Cerebellar nuclear complex (tissue), 1 donor: ENCODE results near the gene FEN1.
A peak's percentile ranks its signal among the peaks of the same experiment; 100 is the strongest.

Experiments used
- DNase-seq, 2 experiments: peaks; one replicate each; lab custom pipeline; 2025; lab: John Stamatoyannopoulos, UW

The FEN1 gene

GRCh38 chr11:61775606-61776554 lies 16.8 kb upstream of the FEN1 start:
- DNase-seq, result no peak

GRCh38 chr11:61776561-61777075 lies 16.1 kb upstream of the FEN1 start:
- no peak for DNase-seq

GRCh38 chr11:61777234-61778090 lies 15.2 kb upstream of the FEN1 start:
- DNase-seq, result peak in 1 of 2 experiments; percentile 1

DNA sequence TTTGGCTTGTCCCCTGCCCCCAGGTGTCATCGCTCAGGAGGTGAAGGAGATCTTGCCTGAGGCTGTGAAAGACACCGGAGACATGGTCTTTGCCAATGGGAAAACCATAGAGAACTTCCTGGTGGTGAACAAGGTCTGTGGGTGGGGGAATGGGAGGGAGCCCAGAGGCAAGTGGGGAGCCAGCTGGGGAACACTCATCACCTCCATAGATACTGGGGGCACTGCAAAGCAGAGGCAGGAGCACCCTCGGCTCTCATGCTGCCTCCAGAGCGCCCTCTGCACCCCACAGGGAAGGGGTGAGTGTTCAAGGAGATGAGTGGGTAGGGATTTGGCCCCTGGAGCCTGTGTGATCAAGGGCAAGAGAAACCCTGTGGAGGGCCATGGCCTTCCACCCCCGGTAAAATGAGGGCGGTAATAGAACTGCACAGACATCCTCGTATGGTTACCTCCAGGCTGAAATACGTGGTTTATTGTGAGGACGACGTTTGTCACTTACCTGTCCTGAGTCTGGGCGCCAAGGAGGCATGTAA lies 14.3 kb upstream of the FEN1 start:
- no peak for DNase-seq

DNA sequence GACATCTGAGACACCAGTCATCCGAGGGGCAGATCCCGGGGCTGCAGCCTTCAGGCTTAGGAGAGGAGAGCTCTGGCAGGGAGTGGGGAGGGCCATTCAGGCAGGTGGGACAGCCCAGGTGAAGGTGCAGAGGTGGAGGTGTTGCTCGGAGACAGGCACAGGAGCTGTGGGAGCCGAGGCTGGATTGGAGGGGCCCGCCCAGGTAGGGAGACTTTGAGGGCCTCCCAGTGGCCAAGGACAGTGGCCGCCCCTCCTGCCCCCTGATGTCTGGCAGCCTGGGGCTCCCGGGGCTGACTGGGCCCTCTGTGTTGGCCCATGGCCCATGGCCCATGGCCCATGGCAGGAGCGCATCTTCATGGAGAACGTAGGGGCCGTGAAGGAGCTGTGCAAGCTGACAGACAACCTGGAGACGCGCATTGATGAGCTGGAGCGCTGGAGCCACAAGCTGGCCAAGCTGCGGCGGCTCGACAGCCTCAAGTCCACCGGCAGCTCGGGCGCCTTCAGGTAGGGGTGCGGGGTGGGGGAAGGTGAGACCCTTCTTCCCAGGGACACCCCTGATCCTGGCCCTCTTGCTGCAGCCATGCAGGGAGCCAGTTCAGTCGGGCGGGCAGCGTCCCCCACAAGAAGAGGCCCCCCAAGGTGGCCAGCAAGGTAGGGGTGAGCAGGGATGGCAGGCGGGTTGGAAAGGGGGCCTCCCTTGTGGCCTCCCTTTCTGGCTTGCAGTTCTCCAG lies 13.6 kb upstream of the FEN1 start:
- no peak for DNase-seq

DNA sequence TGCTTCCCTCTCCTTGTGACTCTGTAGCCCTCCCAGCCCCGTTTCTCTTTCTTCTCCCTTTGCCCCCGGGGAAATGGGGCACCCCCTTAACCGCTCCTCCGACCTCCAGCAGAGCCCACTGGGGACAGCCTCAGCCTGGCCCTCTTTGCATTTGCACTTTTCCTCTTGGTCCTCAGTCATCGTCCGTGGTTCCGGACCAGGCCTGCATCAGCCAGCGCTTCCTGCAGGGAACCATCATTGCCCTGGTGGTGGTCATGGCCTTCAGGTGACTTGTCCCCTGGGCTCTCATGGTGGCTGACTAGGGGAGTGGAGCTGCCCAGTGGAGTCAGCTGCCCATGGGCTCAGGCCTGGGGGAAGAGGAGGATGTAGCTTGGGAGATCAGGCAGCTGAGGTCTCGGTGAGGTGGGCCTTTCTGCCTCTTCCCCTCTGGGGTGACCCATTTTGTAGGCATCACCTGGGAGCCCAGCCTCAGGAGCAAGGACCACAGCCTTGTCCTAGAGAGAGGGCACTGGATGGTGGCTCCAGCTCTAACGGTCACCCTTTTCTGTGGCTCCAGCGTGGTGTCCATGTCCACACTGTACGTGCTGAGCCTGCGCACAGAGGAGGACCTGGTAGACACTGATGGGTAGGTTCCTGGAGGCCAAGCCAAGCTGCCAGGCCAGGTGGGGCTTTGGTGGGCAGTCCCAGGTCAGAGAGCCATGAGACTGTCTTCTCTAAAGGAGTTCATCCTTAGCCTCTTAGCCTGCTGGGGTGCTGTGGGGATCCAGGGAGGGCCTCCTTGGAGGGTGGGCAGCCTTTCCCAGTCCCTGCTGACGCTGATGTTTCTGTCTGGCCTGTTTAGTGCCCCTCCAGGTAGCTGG lies 12.8 kb upstream of the FEN1 start:
- no peak for DNase-seq

DNA sequence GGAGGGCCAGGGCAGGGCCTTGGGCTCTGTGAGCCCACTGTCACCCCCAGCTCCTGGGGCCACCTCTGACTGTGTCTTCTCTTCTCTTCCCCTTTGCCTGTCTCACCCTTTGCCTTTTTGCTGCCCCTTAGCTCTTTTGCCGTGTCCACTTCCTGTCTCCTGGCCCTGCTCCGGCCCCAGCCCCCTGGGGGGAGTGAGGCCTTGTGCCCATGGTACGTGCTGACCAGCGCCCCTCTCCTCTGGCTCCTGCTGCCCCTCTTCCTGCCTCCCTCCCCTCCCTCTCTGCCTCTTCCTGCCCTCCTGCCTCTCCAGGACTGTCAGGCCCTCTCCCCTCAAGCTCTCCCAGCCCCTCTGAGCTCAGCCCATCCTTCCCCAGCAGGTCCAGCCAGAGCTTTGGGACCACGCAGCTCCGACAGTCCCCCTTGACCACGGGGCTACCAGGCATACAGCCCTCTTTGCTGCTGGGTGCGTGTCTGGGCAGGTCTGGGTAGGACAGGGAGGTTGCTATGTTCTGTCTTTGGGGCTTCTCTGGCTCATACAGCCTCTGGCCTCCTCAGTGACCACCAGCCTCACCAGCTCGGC lies 12.0 kb upstream of the FEN1 start:
- no peak for DNase-seq

DNA sequence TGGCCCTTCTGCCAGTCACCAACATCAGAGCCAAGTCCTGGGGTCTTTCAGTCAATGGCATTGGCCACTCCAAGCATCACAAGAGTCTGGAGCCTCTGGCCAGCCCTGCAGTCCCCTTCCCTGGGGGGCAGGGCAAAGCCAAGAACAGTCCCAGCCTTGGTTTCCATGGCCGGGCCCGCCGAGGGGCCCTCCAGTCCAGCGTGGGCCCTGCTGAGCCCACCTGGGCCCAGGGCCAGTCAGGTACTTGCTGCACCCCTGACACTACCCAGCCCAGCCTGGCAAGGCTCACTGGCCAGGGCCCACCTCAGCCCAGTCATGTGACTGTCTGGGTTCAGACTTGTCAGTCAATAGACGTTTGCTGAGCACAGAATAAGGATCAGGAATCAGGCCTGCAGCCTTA lies 11.1 kb upstream of the FEN1 start:
- no peak for DNase-seq

DNA sequence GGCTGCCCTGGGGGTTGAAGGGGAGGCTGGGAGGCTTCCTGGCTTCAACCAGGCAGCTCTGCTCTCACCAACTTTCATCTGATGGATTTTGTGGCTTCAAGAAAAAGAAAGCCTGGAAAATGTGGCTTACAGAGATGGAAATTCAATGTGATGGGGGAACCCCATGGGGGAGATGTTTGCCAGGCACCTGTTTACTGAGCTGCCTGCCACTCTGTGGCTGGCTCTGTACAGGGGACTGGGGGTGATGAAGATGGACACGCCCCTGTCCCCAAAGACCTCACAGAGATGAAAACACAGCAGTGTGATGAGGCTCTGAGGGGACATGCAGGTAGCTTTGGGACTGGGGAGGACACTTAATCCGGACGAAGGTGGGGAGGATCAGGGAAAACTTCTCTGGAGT lies 10.4 kb upstream of the FEN1 start:
- no peak for DNase-seq

DNA sequence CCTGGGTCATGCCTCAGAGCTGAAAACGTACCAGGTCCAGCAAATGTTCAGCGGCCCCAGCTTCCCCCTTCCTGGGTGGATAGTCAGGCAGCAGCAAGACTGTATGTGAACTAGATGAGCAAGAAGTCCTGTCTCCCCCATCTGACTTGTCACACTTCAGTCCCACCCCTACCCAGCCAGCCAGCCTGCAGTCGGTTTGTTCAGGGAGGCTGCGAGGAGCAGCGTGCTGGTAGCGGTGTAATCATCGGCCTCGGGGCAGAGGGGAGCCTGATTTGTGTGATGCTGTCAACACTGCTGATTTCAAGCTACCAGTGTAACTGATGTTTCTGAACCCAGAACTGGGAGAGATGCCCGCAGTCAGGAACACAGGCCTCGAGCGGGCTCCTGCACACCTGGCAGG lies 9.9 kb upstream of the FEN1 start:
- DNase-seq, result no peak

GRCh38 chr11:61783717-61784505 lies 8.8 kb upstream of the FEN1 start:
- no peak for DNase-seq

DNA sequence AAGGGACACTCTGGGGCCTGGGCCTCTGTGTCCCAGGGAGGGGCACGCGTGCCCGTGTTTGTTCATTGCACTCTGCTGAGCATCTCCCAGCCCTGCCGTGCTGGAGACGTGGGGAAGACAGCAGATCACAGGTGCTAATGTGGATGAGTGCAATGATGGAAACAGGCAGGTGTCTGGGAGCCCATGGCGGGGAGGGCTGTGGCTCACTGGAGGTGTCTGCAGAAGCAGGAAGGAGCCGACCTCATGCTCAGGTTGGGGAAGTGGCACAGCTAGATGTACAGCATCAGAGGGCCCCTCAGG lies 8.3 kb upstream of the FEN1 start:
- no peak for DNase-seq

- DNase-seq, result no peak
Measured at GRCh38 chr11:61785837-61786402, 6.8 kb upstream of the FEN1 start.

- no peak for DNase-seq
Measured at GRCh38 chr11:61787928-61788491, 4.7 kb upstream of the FEN1 start.

DNA sequence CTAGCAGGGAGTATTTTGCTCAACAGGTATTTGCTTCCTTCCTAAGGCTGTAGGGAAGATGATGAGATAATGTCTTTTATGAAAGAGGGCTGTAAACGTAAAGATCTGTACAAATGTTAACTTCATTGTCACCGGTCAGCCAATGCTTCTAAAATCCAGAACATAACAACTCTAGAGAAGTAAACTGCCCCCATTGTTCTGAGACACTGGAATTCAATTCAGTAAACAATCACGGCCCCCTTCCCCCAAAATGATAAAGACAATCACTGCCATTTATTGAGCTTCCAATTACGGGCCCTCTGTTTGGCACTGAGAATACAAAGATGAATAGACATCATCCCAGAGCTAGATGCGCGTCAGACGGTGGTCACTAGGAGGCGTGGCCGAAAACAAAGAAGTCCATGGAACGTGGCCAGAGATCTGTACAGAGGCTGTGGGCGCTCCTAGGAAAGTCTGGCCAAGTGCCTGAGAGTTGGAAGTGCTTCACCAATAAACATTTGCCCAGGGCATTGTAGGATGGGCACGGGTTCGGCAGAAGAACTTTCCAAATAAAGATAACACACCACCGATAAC lies 888 bp upstream of the FEN1 start:
- no peak for DNase-seq

GRCh38 chr11:61793083-61793828 lies 545 bp downstream of the FEN1 start:
- no peak for DNase-seq

DNA sequence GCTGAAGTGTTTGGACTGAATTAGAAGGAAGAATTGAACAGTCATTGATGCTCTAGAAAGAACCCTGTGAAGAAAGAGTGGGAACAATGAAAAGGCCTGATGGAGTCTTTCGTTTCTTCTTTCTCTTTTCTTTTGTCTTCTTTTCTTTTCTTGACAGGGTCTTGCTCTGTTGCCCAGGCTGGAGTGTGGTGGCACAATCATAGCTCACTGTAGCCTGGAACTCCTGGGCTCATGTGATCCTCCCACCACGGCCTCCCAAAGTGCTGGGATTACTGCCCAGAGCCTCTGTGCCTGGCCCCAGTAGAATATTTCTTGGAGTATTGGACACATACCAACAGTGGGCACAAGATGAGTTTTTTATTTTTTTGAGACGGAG lies 1.1 kb downstream of the FEN1 start:
- no peak for DNase-seq

- no peak for DNase-seq
Measured at GRCh38 chr11:61794579-61794978, 1.9 kb downstream of the FEN1 start.
